BLaER1 treated with 17β-estradiol and CSF1 and Interleukin-3, amounts not matched to agents 10 nM and 100 nM (cell line): Measurements from ENCODE around the gene MARK2.

Experiments used
- H3K27ac ChIP-seq, 11 experiments: shearing (Covaris generic); formaldehyde crosslinking; 2 replicates each; pipeline ENCODE4 v1.8.1; 2022
- H3K27me3 ChIP-seq, 11 experiments: shearing (Covaris generic); formaldehyde crosslinking; 2 replicates each; pipeline ENCODE4 v1.8.1; 2022
- H3K36me3 ChIP-seq, 11 experiments: shearing (Covaris generic); formaldehyde crosslinking; 2 replicates each; pipeline ENCODE4 v1.8.1; 2022
- H3K4me1 ChIP-seq, 10 experiments: shearing (Covaris generic); formaldehyde crosslinking; 2 replicates each; pipeline ENCODE4 v1.8.1; 2022
- H3K4me2 ChIP-seq, 11 experiments: shearing (Covaris generic); formaldehyde crosslinking; 2 replicates each; pipeline ENCODE4 v1.8.1; 2022
- H3K4me3 ChIP-seq, 10 experiments: shearing (Covaris generic); formaldehyde crosslinking; 2 replicates each; pipeline ENCODE4 v1.8.1; 2022
- H3K9ac ChIP-seq, 11 experiments: shearing (Covaris generic); formaldehyde crosslinking; 2 replicates each; pipeline ENCODE4 v1.8.1; 2022
- H3K9me3 ChIP-seq, 11 experiments: shearing (Covaris generic); formaldehyde crosslinking; replicated peaks in 1 of 11; 2 replicates each; pipeline ENCODE4 v1.8.1; 2022
- H4K20me1 ChIP-seq, 11 experiments: shearing (Covaris generic); formaldehyde crosslinking; 2 replicates each; pipeline ENCODE4 v1.8.1; 2022
- Cebpa-rat ChIP-seq, 11 experiments: shearing (Covaris generic); IDR thresholded peaks; 2 replicates each; pipeline ENCODE4 v1.8.1; 2022

MARK2 gene

DNA sequence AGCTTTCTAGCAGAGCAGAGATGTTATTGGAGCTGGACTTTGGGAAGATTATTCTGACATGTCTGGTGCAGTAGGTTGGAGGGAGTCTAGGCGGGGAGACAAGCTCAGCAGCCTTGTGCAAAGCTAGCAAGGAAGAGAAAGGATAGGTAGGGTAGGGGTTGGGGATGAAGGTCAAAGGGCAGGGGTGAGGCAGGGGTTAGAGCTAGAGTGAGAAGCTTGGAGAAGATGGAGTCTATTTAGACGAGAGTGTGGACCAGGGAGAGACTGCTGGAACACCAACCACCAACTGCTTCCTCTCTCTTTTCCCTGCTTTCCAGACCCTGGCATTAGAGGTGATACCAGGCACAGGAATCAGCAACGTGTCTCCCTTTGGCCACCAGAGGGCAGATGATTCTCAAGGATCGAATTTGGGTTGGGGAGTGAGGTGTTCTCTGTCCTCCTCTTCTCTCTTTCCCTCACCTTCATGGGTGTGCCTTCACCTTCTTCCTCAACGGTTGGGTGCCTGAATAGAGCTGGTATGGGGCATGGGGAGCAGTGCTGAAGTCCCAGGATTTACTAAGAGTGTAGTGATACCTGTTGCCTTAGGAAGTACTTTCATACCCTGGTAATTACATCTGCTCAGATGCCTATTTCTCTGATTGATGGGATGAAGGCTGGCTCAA, 1.8 kb upstream of the MARK2 start:
- H3K4me2 ChIP-seq: peak overlapping the region; percentile 75 to 99 (median 96); a peak in 21 of 22 replicates

DNA sequence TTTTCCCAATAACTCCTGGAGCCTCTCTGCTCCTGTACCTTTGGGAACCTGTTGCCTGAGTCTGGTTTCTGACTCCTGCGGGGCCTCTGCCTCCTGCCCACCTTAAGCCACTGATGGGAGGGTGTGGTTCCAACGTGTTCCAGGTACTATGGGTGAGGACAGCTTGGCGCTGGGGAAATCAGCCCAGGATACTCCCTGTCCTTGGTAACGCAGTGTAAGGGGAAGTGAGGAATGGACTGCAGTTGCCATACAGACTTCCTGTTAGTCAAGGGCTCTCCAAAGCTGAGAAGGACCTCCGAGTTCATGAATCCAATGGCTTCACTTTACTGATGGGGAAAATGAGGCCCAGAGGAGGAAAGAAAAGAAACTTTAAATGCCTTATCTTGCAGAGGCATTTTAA, 1.2 kb upstream of the MARK2 start:
- Histone ChIP-seq H4K20me1 (peaks cover 31 to 59% (median 45%) of the 10 kb centered on the region in 11 experiments), H3K36me3 (peaks cover 0 to 18% (median 13%) of the 10 kb centered on the region in 11 experiments; a peak in 16 of 22 replicates), H3K9me3 (no peaks in the 10 kb centered on the region), H3K27me3 (no peaks in the 10 kb centered on the region), H3K4me3 (peak overlapping the region in 8 of 10 experiments; percentile 80 to 100 (median 99); a peak in 14 of 20 replicates), H3K9ac (peak overlapping the region; percentile 95 to 98 (median 96); a peak in 21 of 22 replicates), H3K4me1 (peaks cover 47 to 62% (median 58%) of the 10 kb centered on the region in 10 experiments), H3K4me2 (peak overlapping the region; percentile 75 to 99 (median 96)), H3K27ac (peak overlapping the region in 10 of 11 experiments; percentile 11 to 95 (median 72); a peak in 16 of 22 replicates)
- no peak for TF ChIP-seq Cebpa-rat (IDR thresholded peaks at IDR 0.05)

More for the DNA sequence above, 1.8 kb upstream of the MARK2 start:
- Histone ChIP-seq H3K4me3 (no peak overlapping the region; a peak in 2 of 20 replicates), H4K20me1 (peaks cover 25 to 56% (median 40%) of the 10 kb centered on the region in 11 experiments), H3K27me3 (no peaks in the 10 kb centered on the region), H3K27ac (peak overlapping the region in 6 of 11 experiments; percentile 53 to 95 (median 94); a peak in 11 of 22 replicates), H3K9me3 (no peaks in the 10 kb centered on the region), H3K36me3 (peaks cover 0 to 12% (median 8%) of the 10 kb centered on the region in 11 experiments; a peak in 16 of 22 replicates), H3K9ac (peak overlapping the region in 10 of 11 experiments; percentile 95 to 98 (median 96); a peak in 11 of 22 replicates), H3K4me1 (peaks cover 47 to 62% (median 58%) of the 10 kb centered on the region in 10 experiments)
- TF ChIP-seq Cebpa-rat (IDR thresholded peaks at IDR 0.05): no peak

DNA sequence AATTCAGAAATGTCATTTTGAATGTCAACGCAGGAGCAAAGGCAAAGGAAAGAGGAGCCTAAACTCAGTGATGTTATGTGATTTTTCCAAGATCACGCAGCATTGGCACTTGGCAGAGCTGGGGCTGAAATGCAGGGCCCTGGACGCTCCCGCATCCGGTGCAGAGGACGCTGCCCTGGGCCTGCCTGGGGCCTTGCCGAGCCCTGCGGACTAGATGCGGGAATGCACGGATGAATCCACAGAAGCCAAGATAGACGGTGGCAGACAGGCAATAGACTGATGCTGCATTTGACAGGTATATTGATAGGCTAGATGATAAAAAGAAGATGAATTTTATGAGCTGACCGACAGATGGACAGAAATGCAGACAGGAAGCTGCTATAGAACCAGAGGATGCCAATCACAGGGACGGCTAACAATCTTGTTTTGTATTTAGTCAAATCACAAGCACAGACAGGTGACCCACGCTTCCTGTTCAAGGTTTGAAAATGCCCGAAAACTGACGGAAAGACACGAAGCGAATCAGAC, 696 bp upstream of the MARK2 start:
- Histone ChIP-seq H3K27ac (peak overlapping the region; percentile 11 to 95 (median 53); a peak in 19 of 22 replicates), H3K27me3 (no peaks in the 10 kb centered on the region), H3K4me1 (peaks cover 51 to 64% (median 61%) of the 10 kb centered on the region in 10 experiments), H3K4me2 (peak overlapping the region; percentile 75 to 99 (median 96)), H4K20me1 (peaks cover 36 to 60% (median 47%) of the 10 kb centered on the region in 11 experiments), H3K9me3 (no peaks in the 10 kb centered on the region), H3K36me3 (peaks cover 0 to 23% (median 17%) of the 10 kb centered on the region in 11 experiments; a peak in 16 of 22 replicates), H3K4me3 (peak overlapping the region; percentile 80 to 100 (median 98)), H3K9ac (peak overlapping the region; percentile 95 to 98 (median 96))
- no peak for TF ChIP-seq Cebpa-rat (IDR thresholded peaks at IDR 0.05)

- no peak for TF ChIP-seq Cebpa-rat (IDR thresholded peaks at IDR 0.05)
- Histone ChIP-seq H3K4me2 (peak overlapping the region; percentile 92 to 99 (median 96)), H4K20me1 (peaks cover 51 to 74% (median 61%) of the 10 kb centered on the region in 11 experiments), H3K4me1 (peaks cover 64 to 71% (median 66%) of the 10 kb centered on the region in 10 experiments), H3K9ac (peak overlapping the region; percentile 95 to 98 (median 96)), H3K36me3 (peaks cover 5 to 36% (median 29%) of the 10 kb centered on the region in 11 experiments; a peak in 17 of 22 replicates), H3K27me3 (no peaks in the 10 kb centered on the region), H3K27ac (peak overlapping the region; percentile 87 to 96 (median 93)), H3K4me3 (peak overlapping the region; percentile 80 to 100 (median 98)), H3K9me3 (no peaks in the 10 kb centered on the region)
Observed at GRCh38 chr11:63839508-63840355, 822 bp downstream of the MARK2 start.

GRCh38 chr11:63840356-63841060, 1.6 kb downstream of the MARK2 start:
- H3K36me3 ChIP-seq: peaks cover 11 to 41% (median 32%) of the 10 kb centered on the region in 11 experiments
- peaks cover 58 to 78% (median 64%) of the 10 kb centered on the region in 11 experiments for H4K20me1 ChIP-seq
- H3K4me2 ChIP-seq: peak overlapping the region; percentile 92 to 99 (median 96)
- H3K9me3 ChIP-seq: no peaks in the 10 kb centered on the region
- peak overlapping the region; percentile 95 to 98 (median 96) for H3K9ac ChIP-seq
- no peaks in the 10 kb centered on the region for H3K27me3 ChIP-seq
- H3K4me3 ChIP-seq: peak overlapping the region; percentile 80 to 100 (median 98)
- TF ChIP-seq Cebpa-rat (IDR thresholded peaks at IDR 0.05): no peak
- peak overlapping the region; percentile 87 to 96 (median 93); a peak in 21 of 22 replicates for H3K27ac ChIP-seq
- peaks cover 64 to 71% (median 68%) of the 10 kb centered on the region in 10 experiments for H3K4me1 ChIP-seq

- peak overlapping the region in 2 of 11 experiments; percentile 12 to 19; a peak in 4 of 22 replicates for H3K27ac ChIP-seq
- no peaks in the 10 kb centered on the region for H3K9me3 ChIP-seq
- H3K4me1 ChIP-seq: peaks cover 67 to 79% (median 73%) of the 10 kb centered on the region in 10 experiments
- peaks cover 18 to 51% (median 39%) of the 10 kb centered on the region in 11 experiments for H3K36me3 ChIP-seq
- H3K27me3 ChIP-seq: no peaks in the 10 kb centered on the region
- H3K4me2 ChIP-seq: peak overlapping the region; percentile 92 to 99 (median 96)
- H4K20me1 ChIP-seq: peaks cover 69 to 88% (median 74%) of the 10 kb centered on the region in 11 experiments
- peak overlapping the region; percentile 80 to 100 (median 98) for H3K4me3 ChIP-seq
- peak overlapping the region; percentile 95 to 98 (median 96); a peak in 21 of 22 replicates for H3K9ac ChIP-seq
- no peak for TF ChIP-seq Cebpa-rat (IDR thresholded peaks at IDR 0.05)
Observed at GRCh38 chr11:63841554-63841953, 2.6 kb downstream of the MARK2 start.

- Histone ChIP-seq H3K4me3 (peak overlapping the region in 1 of 10 experiments; percentile 35; a peak in 2 of 20 replicates), H3K9ac (peak overlapping the region in 10 of 11 experiments; percentile 16 to 97 (median 52); a peak in 15 of 22 replicates), H3K4me2 (peak overlapping the region; percentile 92 to 99 (median 96)), H3K36me3 (peaks cover 20 to 65% (median 48%) of the 10 kb centered on the region in 11 experiments), H3K4me1 (peaks cover 71 to 80% (median 75%) of the 10 kb centered on the region in 10 experiments), H4K20me1 (peaks cover 84 to 92% (median 87%) of the 10 kb centered on the region in 11 experiments), H3K9me3 (no peaks in the 10 kb centered on the region), H3K27me3 (no peaks in the 10 kb centered on the region), H3K27ac (no peak overlapping the region; a peak in 2 of 22 replicates)
- TF ChIP-seq Cebpa-rat (IDR thresholded peaks at IDR 0.05): no peak
Observed at GRCh38 chr11:63843041-63843440, 4.1 kb downstream of the MARK2 start.
